ENCODE measurements around the gene NANOG. TPM values are rescaled to one million over a fixed set of nuclear protein-coding genes. Genes with fewer than 3 reads are reported as not detected.
A peak's percentile ranks its signal among the peaks of the same experiment; 100 is the strongest.

Gene NANOG
- total and polyA plus RNA-seq, 2 experiments from 2014 or later, result 48.5 to 134 TPM

GRCh38 chr12:7748852-7749251 is 40.4 kb upstream of the NANOG start:
- TF ChIP-seq EZH2phosphoT487 (IDR thresholded peaks at IDR 0.05; ENCODE audit: unreplicated experiment), result no peak
- H3K79me2 ChIP-seq (replicated peaks; ENCODE audit: insufficient read depth), result no peaks in the 10 kb centered on the region
- Mint-ChIP-seq H3K9me3 (peaks cover 14% of the 10 kb centered on the region), H3K27ac (peak overlapping the region; percentile 58; the same call in 1 of the 2 replicates), H3K27me3 (ENCODE audit: insufficient read depth, low read depth, poor library complexity) (peaks cover 9% of the 10 kb centered on the region), H3K36me3 (ENCODE audit: low read depth) (peaks cover 10% of the 10 kb centered on the region), H3K4me1 (peaks cover 6% of the 10 kb centered on the region; the same call in 1 of the 3 replicates), H3K4me3 (no peak overlapping the region)
- H2AFZ ChIP-seq, result peak overlapping the region; percentile 69
- ATAC-seq, result no peak
- no peaks in the 10 kb centered on the region for H3K27me3 ChIP-seq (ENCODE audit: insufficient read depth)
- no peaks in the 10 kb centered on the region for H3K4me1 ChIP-seq (ENCODE audit: insufficient read depth)
- no peak overlapping the region for H3K4me3 ChIP-seq
- no peaks in the 10 kb centered on the region for H3K9me2 ChIP-seq (ENCODE audit: insufficient read depth)
- DNase-seq (ENCODE audit: low spot score), result no peak
- H3K36me3 ChIP-seq (ENCODE audit: insufficient read depth), result no peaks in the 10 kb centered on the region
- H3K4me2 ChIP-seq, result no peak overlapping the region
- H3K27ac ChIP-seq (ENCODE audit: low read depth), result no peak overlapping the region
- H3F3A ChIP-seq (replicated peaks; ENCODE audit: low read depth), result peaks cover 7% of the 10 kb centered on the region; the same call in 1 of the 2 replicates
- H4K20me1 ChIP-seq (replicated peaks; ENCODE audit: insufficient read depth), result no peaks in the 10 kb centered on the region

- Histone ChIP-seq H3K36me3 (ENCODE audit: insufficient read depth) (no peaks in the 10 kb centered on the region), H3K4me1 (ENCODE audit: insufficient read depth) (no peaks in the 10 kb centered on the region), H4K20me1 (replicated peaks; ENCODE audit: insufficient read depth) (no peaks in the 10 kb centered on the region), H3K4me2 (no peak overlapping the region), H3F3A (replicated peaks; ENCODE audit: low read depth) (peaks cover 7% of the 10 kb centered on the region; the same call in 1 of the 2 replicates), H3K27me3 (ENCODE audit: insufficient read depth) (no peaks in the 10 kb centered on the region), H3K27ac (ENCODE audit: low read depth) (no peak overlapping the region), H3K4me3 (no peak overlapping the region), H3K79me2 (replicated peaks; ENCODE audit: insufficient read depth) (no peaks in the 10 kb centered on the region), H3K9me2 (ENCODE audit: insufficient read depth) (no peaks in the 10 kb centered on the region), H2AFZ (no peak overlapping the region)
- Mint-ChIP-seq H3K36me3 (ENCODE audit: low read depth) (peaks cover 10% of the 10 kb centered on the region), H3K27ac (no peak overlapping the region), H3K4me3 (no peak overlapping the region), H3K9me3 (peaks cover 11% of the 10 kb centered on the region), H3K27me3 (ENCODE audit: insufficient read depth, low read depth, poor library complexity) (peaks cover 9% of the 10 kb centered on the region), H3K4me1 (peaks cover 6% of the 10 kb centered on the region; the same call in 1 of the 3 replicates)
- no peak for DNase-seq (ENCODE audit: low spot score)
- no peak for ATAC-seq
- TF ChIP-seq NANOG (IDR thresholded peaks at IDR 0.05; ENCODE audit: borderline replicate concordance), result no peak
- TF ChIP-seq EZH2phosphoT487 (IDR thresholded peaks at IDR 0.05; ENCODE audit: unreplicated experiment), result no peak
- no peak for TF ChIP-seq ETS1 (IDR thresholded peaks at IDR 0.05)
- TF ChIP-seq REST (IDR thresholded peaks at IDR 0.05; ENCODE audit: unreplicated experiment), result no peak
- no peak for TF ChIP-seq POLR2AphosphoS5 (IDR thresholded peaks at IDR 0.05; ENCODE audit: low read depth)
- no peak for TF ChIP-seq CTCF (conservative IDR thresholded peaks at IDR 0.05; ENCODE audit: low read depth in 2 of 2)
- TF ChIP-seq CREB1 (CRISPR knock-in tag; IDR thresholded peaks at IDR 0.05; ENCODE audit: low read depth), result no peak
- no peak for TF ChIP-seq EZH2 (IDR thresholded peaks at IDR 0.05; ENCODE audit: low read depth, unreplicated experiment)
- no peak for TF ChIP-seq JUNB (IDR thresholded peaks at IDR 0.05; ENCODE audit: unreplicated experiment)
- TF ChIP-seq ZNF114 (CRISPR knock-in tag; IDR thresholded peaks at IDR 0.05), result no peak
- TF ChIP-seq ZNF331 (CRISPR knock-in tag; IDR thresholded peaks at IDR 0.05; ENCODE audit: low read depth), result no peak
Observed at GRCh38 chr12:7749442-7749841, 39.8 kb upstream of the NANOG start.

All from GM23338 (cell line).